Gastroesophageal sphincter (tissue), 3 donors: ENCODE measurements around the gene ZBTB4.

ENCODE experiments used
- POLR2A ChIP-seq, 2 donors: fragments of 450-650 bp; IDR thresholded peaks; one replicate each; pipeline ENCODE4 v1.6.1; 2017; ENCODE audit warnings: antibody characterized with exemption in 2 of 2, mild to moderate bottlenecking in 2 of 2, moderate library complexity in 1 of 2
- POLR2AphosphoS5 ChIP-seq: sonication (generic); formaldehyde crosslinking; IDR thresholded peaks from one replicate; pipeline ENCODE4 v1.6.1; 2017; ENCODE audit warnings: antibody characterized with exemption
- TF ChIP-seq, protein P1 (sequence below), 4 experiments: fragments of 200-600 bp in 2 of 4; fragments of 450-650 bp in 2 of 4; sonication (generic) in 1 of 4; IDR thresholded peaks; one replicate each; pipeline ENCODE4 v1.5.1; 2017 to 2019; ENCODE audit warnings: antibody characterized with exemption in 4 of 4, mild to moderate bottlenecking in 2 of 4, moderate library complexity in 2 of 4

DNA sequence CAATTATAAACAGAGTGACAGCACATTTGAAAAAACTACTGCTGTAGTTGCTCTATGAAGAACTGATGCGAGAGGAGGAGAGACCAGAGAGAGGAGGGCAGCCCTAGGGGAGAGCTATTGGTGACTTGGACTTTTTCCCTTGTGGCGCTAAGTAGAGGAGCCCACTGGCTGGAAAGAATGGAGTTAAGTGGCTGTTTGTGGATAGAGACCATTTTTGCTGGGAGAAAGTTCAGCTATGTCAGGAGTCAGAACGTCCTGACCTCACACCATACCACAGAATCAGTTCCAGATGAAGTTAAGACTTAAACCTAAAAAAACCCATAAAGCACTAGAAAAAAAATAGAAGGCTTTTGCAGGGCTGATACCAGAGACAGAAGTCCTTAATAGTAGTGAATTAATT, 6.8 kb upstream of the ZBTB4 start:
- TF ChIP-seq, protein P1, sequence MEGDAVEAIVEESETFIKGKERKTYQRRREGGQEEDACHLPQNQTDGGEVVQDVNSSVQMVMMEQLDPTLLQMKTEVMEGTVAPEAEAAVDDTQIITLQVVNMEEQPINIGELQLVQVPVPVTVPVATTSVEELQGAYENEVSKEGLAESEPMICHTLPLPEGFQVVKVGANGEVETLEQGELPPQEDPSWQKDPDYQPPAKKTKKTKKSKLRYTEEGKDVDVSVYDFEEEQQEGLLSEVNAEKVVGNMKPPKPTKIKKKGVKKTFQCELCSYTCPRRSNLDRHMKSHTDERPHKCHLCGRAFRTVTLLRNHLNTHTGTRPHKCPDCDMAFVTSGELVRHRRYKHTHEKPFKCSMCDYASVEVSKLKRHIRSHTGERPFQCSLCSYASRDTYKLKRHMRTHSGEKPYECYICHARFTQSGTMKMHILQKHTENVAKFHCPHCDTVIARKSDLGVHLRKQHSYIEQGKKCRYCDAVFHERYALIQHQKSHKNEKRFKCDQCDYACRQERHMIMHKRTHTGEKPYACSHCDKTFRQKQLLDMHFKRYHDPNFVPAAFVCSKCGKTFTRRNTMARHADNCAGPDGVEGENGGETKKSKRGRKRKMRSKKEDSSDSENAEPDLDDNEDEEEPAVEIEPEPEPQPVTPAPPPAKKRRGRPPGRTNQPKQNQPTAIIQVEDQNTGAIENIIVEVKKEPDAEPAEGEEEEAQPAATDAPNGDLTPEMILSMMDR (IDR thresholded peaks at IDR 0.05): no peak
- TF ChIP-seq POLR2A (IDR thresholded peaks at IDR 0.05) (no peak), POLR2AphosphoS5 (no peak)
